ENCODE data around the gene NIPSNAP3A.

GRCh38 chr9:104758974-104759373 is 11.5 kb downstream of the NIPSNAP3A start:
- TF ChIP-seq CTCF (IDR thresholded peaks at IDR 0.05): no peak
- TF ChIP-seq POLR2A (IDR thresholded peaks at IDR 0.05; ENCODE audit: low read depth): no peak
- no peak for TF ChIP-seq EP300 (IDR thresholded peaks at IDR 0.05)

Measured in esophagus muscularis mucosa (tissue), 4 donors.